Left lobe of liver (tissue), 2 donors: ENCODE results near the gene ZNF684. TPM values are rescaled to one million over a fixed set of nuclear protein-coding genes. Genes with fewer than 3 reads are reported as not detected.
A peak's percentile ranks its signal among the peaks of the same experiment; 100 is the strongest.
"Not testable (repeated sequence)": the region's sequence is repeated elsewhere in the genome, so short reads cannot be mapped to it uniquely, and the experiment has no call there.

Experiments used
- ATAC-seq: fragments of 200-7000 bp; cut with Tn5 transposase; one replicate; pipeline ENCODE4 v1.9.1; 2020; ENCODE audit warnings: mild to moderate bottlenecking, moderate library complexity
- DNase-seq: peaks from one replicate; pipeline ENCODE4 v3.0.0-alpha.2; 2020; ENCODE audit warnings: low spot score
- total RNA-seq: library from RNA; stranded (reverse); gene quantifications from one replicate; pipeline ENCODE4 v1.2.1, GENCODE V29; 2021
- donor health status: DM: no; HTN: no; CAD: no; lungs with moderate emphysema.
- donor health status: DM: no; HTN: yes; CAD: no.

ZNF684 gene
- total RNA-seq, result 4.8 TPM

DNA sequence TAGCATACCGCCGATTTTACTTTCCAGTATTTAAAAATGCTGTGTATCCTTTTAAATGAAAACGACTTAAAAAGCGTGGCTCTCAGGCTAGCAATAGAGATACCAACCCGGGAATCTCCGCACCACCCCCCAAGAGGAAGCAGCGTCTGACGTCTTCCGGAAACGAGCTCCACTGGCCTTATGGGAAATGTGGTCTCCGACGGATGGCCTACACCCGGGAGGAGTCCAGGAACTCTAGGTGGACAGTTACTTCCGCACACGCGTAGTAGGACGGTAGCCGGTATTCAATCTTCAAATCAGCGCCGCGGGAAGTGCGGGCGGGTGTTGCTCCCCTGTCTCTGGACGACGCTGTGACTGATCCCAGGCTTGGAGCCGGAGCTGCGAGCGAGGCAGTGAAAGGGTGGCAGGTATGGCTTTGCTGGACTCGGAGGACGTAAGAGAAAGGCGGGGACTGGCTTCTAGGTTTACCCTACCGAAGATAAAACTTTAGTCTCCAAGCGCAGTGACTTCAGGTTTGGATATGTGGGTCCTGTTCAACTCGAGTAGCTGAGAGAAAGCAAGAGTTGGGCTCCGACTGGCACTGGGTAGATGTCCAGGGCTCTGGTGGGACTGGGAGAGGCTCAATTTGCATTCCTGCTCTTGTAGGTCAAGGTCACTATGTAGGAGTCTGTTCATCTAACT is at the start of gene ZNF684:
Gene ZNF684 (plus strand): TSS at position 257 of the 681 bp plus-strand sequence. CDS start 1,530 bp downstream, outside the sequence.
- DNase-seq (peak; percentile 94), ATAC-seq (peak; percentile 94)

DNA sequence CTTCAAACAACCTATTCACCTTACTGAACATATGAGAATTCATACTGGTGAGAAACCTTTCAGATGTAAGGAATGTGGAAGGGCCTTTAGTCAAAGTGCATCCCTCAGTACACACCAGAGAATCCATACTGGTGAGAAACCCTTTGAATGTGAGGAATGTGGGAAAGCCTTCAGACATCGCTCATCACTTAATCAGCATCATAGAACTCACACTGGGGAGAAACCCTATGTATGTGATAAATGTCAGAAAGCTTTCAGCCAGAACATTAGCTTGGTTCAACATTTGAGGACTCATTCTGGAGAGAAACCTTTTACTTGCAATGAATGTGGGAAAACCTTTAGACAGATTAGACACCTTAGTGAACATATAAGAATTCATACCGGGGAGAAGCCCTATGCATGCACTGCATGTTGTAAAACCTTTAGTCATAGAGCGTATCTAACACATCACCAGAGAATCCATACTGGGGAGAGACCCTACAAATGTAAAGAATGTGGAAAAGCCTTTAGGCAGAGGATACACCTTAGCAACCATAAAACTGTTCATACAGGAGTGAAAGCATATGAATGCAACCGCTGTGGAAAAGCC is 36.0 kb upstream of the ZNF684 start:
- ATAC-seq (no peak), DNase-seq (no peak)

DNA sequence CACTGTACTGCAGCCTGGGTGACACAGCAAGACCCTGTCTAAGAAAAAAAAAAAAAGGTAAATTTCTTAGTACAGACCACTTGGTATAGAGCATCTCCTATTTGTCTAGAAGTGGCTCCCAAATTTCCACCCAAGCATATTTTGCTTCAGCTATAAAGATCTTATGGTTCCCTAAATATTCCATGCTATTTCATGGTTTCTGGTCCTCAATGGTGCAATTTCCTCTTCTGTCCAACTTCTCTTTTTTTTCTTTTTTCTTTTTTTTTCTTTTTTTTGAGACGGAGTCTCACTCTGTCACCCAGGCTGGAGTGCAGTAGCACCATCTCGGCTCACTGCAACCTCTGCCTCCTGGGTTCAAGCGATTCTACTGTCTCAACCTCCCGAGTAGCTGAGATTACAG is 28.8 kb upstream of the ZNF684 start:
- not testable (repeated sequence) for DNase-seq, ATAC-seq

DNA sequence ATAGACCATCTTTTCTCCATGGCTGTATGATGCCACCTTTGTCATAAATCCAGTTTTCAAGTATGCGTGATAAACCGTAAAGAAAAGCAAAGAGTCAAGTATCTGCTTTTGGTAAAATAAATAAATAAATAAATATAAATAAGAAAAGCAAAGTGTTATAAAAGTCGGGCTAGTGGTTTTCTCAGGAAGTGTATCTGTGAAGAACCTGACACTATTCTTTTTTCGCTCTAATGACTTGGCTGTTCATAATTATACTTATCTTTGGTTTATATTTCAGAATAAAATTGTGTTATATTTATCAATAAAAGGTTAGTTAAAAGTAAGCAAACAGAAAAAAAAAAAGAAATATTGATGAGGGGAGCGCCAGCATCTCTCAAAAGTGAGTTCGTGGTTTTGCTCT is 23.5 kb upstream of the ZNF684 start:
- ATAC-seq (no peak), DNase-seq (no peak)

DNA sequence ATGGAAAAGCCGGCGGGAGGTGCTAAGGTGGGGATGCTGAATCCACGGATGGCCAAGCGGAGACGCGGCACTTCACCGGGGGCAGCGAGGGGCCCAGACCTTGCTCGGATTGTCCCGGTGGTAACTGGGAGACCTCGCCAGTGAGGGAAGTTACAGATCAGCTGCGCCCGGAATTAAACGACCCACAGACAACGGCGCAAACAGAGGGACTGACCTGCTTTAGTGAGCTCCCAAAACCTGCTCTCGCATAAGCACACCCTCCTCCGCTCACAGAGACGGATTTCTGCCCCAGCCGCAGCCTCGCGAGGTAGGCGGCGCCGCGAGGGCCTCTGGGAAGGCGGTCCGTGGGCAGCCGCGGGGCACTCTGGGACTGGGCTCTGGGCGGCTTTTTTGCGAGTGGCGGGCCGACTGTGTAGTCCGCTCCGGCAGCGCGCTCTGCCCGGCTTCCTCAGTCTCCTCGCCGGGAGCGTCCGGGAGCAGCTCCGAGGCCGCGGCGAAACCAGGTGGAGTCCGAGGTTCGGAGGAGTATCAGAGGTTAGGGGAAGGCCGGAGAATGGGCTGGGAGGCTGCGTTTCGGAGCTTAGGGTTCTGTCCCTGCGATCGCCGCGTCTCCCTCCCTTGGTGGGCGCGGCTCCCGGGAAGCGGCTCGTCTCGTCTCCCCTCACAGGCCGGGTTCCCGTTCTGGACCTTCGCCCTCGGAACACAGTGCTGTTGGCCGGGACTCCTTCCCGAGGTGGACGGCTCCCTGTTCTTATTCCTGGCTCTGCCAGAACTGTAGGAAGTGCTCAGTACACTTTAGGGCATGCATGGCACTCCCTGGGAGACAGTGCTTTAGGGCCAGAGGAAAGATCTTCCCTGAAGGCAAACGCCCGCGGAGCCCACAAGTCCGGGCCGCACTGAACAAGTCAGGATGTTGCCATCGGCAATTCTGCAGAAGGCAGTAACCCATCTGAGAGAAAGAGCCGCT is 22.8 kb upstream of the ZNF684 start, which contains the start of gene EXO5:
Gene EXO5 (plus strand): TSS at position 393 of the 967 bp plus-strand sequence. CDS start 5,778 bp downstream, outside the sequence.
- ATAC-seq (peak; percentile 99), DNase-seq (peak; percentile 90)

DNA sequence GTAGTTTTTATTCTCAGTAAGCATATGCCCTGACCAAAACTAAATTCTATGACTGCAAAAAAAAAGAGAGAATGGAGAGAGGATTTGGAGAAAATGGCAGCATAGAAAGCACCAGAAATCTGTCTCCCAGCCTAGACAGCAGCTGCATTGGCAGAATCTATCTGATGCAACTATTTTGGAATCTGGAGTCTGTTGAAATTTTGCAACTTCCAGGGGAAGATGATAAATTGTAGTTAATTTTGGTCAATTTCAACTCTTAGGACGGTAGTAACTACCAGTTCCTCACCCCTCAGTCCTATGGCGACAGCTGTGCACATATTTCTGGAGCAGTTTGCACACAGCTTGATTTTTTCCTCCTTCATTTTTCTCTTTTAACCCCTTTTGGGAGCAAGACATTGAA is 11.9 kb upstream of the ZNF684 start:
- no peak for ATAC-seq
- DNase-seq, result no peak

DNA sequence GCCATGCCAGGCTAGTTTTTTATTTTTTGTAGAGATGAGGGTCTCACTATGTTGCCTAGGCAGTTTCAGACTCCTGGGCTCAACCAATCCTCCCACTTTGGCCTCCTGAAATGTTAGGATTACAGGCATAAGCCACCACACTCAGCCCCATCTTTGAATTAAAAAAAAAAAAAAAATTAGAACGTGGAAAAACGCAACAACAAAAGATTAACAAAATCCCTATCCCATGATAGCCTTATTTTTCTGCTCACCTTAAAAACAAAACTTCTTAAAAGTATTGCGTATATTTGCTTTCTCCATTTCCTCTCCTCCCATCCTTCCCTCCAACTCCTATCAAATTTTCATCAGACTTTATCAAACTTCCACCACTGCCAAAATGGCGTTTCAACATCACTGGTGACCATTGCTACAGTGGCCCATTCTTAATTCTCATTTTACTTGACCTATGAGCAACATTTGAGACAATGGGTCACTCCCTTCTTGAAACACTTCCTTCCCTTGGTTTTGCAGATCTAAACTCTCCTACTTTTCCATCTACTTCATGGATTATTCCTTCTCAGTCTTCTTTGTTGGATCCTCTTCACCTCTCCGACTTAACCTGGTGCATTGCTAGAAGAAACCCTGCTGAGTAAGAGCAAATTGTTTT is 579 bp upstream of the ZNF684 start:
- ATAC-seq (no peak), DNase-seq (no peak)

DNA sequence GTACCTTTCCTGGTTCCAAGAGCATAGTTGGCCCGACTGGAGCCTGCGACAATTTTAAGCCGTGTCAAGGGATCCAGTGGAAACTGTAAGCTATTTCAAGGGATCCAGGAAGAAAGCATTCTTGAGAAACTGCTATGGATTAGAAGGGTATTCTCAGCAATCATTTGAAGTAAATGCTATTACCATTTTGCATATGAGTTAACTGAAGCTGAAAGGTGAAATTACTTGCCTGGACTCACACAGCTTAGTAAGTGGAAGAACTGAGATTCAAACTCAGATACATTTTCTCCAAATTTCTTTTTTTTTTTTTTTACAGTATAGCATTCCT is 589 bp downstream of the ZNF684 start:
- no peak for ATAC-seq
- DNase-seq, result no peak

DNA sequence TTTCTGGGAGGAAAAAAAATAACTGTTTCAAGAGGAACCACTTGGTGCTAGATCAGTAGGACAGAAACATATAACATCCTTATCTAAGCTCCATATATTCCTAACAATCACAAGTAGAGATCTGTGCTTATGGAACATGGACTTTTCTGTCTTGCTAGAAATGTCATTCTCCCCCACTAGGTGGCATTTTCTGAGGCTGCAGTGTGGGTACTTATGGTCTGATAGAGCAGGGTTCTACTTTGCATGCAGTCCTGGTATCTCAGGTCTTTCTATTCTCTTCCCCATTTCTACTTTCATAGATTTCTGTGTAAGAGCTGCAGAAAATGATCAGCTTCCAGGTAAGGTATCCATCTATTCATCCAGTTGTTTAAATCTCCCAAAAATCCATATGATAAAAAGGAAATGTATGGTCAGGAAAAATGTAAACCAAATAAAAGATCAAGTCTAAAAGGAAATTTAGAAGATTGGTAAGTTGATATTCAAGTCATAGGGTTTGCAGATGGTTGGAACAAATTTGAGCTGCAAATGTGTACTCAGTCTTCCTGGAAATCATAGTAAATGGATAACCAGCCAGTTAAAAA is 1.5 kb downstream of the ZNF684 start:
- ATAC-seq, result peak; percentile 45
- DNase-seq, result no peak

DNA sequence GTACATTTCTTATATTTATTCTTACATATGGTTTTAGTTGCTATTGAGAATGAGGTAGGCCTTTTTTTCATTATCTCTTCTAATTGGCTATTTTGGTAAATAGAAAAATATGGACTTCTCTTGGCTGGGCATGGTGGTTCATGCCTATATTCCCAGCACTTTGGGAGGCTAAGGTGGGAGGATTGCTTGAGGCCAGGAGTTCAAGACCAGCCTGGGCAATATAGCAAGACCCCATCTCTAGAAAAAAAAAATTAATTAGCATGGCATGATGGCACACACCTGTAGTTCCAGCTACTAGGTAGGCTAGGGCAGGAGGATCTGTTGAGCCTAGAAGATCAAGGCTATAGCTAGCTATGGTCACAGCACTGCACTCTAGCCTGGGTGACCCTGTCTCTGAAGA is 3.2 kb downstream of the ZNF684 start:
- DNase-seq, result no peak
- no peak for ATAC-seq

DNA sequence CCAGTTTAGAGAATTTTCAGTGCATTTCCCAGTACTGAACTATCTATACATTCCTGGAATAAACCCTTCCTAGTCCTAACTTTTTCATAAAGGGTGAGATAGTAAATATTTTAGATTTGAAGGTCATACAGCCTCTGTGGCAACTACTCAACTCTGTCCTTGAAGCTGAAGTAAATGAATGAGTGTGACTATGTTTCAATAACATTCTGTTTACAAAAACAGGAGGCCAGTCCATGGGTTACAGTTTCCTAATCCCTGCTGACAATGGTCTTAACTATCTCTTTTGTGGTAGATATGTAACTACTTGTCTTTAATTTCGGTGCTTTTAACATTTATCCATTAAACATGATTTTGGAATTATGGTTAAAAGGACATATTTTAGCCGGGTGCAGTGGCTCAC is 4.3 kb downstream of the ZNF684 start:
- ATAC-seq (peak; percentile 25), DNase-seq (no peak)

DNA sequence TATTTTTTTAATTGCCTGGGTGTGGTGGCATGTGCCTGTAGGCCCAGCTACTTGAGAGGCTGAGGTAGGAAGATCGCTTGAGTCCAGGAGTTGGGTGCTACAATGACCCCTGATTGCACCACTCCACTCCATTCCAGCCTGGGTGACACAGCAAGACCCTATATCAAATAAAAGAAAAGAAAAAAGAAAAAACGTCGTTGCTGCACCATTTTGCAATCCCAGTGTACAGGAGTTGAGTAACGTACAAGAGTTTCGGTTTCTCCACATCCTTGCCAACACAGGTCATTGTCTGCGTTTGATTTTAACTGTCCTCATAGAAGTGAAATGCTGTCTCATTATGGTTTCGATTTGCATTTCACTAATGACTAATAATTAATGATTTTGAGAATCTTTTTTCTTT is 7.9 kb downstream of the ZNF684 start:
- DNase-seq (peak; percentile 58), ATAC-seq (peak; percentile 80)

DNA sequence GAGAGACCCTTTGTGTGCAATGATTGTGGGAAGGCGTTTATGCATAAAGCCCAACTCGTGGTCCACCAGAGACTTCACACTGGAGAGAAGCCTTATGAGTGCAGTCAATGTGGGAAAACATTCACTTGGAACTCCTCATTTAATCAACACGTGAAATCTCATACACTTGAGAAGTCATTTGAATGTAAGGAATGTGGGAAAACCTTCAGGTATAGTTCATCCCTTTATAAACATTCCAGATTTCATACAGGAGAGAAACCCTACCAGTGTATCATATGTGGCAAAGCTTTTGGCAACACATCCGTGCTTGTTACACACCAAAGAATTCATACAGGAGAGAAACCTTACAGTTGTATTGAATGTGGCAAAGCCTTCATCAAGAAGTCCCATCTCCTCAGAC is 15.5 kb downstream of the ZNF684 start:
- DNase-seq (no peak), ATAC-seq (no peak)

DNA sequence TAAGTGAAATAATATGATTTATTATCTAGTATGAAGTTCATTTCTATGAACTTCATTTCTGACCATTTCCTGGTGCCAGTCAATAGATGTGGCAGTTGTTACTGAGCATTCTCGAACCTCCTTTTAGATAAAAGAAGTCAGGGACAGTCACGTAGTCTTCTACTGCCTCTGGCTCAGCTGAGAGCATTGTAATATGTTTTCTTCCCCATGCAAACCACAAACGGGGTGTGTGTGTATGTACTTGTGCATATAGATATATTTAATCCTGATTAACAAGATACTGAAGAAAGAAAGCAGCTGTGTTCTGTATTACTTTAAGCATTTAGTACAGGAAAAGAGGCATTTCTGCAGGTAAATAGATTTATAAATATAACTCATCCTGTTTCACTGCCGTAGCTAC is 21.6 kb downstream of the ZNF684 start:
- no peak for ATAC-seq
- DNase-seq, result no peak

DNA sequence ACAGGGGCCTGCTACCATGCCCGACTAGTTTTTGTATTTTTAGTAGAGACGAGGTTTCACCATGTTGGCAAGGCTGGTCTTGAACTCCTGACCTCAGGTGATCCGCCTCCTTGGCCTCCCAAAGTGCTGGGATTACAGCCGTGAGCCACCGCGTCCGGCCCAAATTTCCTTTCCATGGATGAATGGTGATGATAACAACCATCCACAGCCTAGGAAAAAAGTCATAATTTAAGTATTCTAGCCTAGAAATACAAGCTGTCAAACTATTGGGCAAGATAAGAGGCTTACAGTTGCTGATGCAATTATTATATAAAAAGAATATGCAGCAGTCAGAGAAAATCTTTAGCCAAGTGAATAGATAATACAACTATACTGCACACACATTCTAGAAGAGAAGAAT is 23.4 kb downstream of the ZNF684 start:
- not testable (repeated sequence) for DNase-seq, ATAC-seq

DNA sequence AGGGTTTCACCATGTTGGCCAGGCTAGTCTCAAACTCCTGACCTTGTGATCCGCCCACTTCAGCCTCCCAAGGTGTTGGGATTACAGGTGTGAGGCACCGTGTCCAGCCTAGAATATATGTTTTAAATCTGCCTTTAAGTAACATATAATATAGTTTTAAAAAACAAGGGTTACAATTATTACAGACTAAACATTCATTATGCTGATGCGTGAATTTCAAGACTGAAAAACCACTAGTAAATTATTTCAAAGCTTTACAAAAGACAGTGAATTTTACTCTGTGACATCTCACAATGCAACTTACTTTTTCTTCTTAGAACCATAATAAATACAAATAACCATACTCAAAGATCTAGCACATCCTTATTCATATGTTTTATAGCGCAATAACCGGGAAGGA is 24.7 kb downstream of the ZNF684 start:
- no peak for ATAC-seq

DNA sequence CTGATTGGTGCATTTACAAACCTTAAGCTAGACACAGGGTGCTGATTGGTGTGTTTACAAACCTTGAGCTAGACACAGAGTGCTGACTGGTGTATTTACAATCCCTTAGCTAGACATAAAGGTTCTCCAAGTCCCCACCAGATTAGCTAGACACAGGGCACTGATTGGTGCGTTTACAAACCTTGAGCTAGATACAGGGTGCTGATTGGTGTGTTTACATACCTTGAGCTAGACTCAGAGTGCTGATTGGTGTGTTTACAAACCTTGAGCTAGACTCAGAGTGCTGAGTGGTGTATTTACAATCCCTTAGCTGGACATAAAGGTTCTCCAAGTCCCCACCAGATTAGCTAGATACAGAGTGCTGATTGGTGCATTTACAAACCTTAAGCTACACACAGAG is 26.8 kb downstream of the ZNF684 start:
- ATAC-seq, DNase-seq: not testable (repeated sequence)

More for the DNA sequence above, 24.7 kb downstream of the ZNF684 start:
- DNase-seq, result no peak

DNA sequence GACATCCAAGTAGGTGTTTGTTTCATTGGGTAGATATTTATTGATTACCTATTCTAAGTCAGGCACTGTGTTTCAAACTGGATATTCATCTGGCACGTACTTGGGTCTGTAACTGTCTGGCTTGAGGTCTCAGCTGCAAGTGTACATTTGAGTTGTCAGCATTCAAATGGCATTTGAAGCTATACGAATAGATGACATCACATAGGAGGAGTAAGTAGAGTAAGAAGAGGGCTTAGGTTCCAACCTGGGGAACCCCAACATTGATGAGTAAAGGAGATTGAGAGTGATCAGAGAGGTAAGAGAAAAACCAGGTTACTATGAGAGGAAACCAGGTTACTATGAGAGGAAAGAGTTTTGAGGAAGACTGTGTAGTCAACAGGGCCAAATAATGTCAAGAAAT is 30.7 kb downstream of the ZNF684 start:
- ATAC-seq (no peak), DNase-seq (no peak)

DNA sequence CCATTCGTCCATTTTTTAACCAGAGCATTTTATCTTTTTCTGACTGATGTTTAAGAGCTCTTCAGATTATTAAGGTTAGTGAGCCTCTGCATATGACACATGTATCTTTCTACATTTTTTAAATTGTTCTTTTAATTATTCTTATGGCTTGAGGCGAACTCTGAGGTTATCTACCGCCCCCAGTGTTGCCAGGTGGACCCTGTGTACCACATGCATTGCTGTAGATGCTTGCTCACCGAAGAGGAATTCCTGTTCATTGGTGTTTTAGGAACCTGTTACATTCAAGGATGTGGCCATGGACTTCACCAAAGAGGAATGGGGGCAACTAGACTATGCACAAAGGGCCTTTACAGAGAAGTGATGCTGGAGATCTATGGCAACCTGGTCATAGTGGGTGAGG is 31.8 kb downstream of the ZNF684 start:
- no peak for ATAC-seq
- no peak for DNase-seq

DNA sequence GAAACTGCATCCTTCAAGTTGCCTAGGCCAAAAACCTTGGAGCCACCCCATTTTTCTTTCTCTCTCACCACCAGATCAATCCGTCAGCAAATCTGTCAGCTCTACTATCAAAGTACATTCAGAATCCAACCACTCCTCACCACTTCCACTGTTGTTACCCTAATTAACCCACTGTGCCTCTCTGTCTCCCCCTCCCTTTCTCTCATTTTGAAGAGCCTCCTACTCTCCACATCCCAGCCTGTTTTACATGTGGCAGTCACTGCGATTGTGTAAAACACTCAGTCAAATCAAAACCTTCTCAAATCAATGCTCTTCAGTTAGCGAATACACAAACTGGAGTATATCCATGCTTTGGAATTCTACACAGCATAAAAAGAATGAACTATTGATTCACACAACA is 33.1 kb downstream of the ZNF684 start:
- DNase-seq (no peak), ATAC-seq (no peak)

DNA sequence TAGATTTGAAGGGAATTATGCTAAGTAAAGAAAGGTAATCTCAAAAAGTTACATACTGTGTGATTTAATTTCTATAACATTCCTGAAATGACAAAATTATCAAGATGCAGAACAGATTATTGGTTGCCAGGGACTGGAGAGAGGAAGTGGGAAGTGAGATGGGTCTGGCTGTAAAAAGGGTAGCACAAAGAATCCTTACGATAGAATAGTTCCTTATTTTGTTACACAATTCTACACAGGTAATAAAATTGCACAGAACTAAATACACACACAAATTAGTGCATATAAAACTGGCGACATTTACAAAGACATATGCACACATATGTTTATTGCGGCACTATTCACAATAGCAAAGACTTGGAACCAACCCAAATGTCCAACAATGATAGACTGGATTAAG is 33.5 kb downstream of the ZNF684 start:
- no peak for ATAC-seq
- no peak for DNase-seq
